ENCODE measurements around the gene CBR1. TPM values are rescaled to one million over a fixed set of nuclear protein-coding genes. Genes with fewer than 3 reads are reported as not detected.
A peak's percentile ranks its signal among the peaks of the same experiment; 100 is the strongest.
"Not testable (repeated sequence)": the region's sequence is repeated elsewhere in the genome, so short reads cannot be mapped to it uniquely, and the experiment has no call there.

The CBR1 gene
- total RNA-seq, 1 donor from 2014 or later, result 98.5 TPM

DNA sequence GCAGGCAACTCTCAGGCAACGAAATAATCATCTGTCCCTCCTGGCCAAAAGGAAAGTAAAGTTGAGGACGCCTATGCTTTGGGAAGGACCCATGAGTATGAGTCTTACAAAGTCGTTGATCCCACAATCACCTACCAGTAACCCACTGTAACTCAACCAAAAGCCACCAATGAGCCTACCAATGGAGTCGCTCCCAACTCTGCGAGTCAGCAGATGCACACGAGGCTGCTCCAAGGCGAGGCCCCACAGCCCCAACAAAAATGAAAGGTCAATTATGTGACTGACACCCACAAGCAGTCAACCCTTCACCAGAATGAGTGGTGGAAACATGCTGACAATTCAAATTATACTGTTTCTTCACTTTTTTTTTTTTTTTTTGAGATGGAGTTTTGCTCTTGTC is 21.5 kb upstream of the CBR1 start:
- no peak for DNase-seq (ENCODE audit: low read depth, low spot score)

DNA sequence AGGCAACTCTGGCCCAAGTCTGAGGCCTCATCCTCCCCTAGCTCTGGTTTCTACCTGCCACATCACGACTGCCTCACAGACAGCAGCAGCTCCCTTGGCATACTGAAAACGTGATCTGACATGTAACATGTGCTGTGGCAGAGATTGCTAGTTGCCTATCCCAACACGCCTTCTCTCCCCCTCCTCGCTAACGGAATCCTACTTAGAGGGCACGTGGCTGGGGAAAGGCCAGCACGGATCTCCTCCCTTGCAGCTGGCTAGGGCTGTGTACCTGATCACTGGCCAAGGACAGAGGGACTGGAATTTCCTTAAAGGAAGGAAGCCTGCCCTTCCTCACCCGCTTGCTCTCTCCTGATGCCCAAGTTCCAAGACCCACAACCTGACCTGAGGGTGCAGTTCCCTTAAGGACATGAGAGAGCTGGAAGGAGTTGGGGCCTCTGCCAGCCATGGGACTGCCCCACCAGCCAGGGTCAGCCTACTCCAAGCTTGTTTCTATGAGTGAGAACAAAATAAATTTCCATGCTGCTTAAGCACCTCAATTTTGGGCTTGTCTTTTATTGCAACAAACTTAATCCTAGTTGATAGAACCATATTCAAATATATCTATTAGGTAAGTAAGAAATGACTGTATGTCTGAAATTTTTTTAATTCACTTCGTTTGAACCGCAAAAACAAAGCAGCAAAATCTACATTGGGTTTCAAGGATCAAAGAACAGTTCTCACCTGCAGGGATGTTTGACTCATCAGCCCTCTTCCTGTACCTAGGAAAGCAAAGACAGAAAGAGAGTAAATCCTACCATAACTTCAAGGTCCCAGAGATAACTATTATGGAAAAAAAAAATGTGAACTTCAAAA is 16.7 kb upstream of the CBR1 start:
- no peak for DNase-seq (ENCODE audit: low read depth, low spot score)

DNA sequence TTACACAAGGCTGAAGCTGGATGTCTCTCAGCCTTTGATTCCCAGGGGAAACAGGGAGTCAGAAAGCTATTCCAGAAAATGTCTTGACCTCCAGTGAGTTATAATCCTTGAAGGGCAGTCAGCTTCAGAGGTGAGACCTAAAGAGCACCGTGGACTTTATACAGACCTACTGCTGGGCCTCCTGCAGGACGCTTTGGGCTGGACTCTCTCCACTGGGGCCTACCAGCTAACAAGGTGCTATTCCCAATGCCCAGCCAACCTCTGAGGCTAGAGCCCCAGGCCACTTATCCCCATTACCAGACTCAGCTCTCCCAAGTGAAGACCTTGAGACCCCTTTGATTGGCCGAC is 16.1 kb upstream of the CBR1 start:
- no peak for DNase-seq (ENCODE audit: low read depth, low spot score)

DNA sequence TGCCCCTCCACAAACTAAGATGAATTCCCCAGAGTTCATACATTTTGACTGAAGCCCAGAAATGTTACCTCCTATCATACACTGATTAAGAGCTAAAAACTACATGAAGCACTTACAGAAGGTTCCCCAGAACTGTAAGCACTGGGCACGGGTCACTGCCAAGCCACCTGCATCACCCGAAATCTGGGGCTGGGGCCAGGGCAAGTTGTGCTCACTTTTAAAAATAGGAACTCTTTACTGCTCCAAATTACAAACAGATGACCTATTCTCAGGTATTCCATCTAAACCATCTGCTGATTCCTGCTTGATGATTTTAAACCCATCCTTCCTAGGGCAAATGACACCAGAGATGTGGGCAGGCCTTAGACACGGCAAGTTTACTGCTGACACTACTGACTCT is 14.3 kb upstream of the CBR1 start:
- no peak for DNase-seq (ENCODE audit: low read depth, low spot score)

DNA sequence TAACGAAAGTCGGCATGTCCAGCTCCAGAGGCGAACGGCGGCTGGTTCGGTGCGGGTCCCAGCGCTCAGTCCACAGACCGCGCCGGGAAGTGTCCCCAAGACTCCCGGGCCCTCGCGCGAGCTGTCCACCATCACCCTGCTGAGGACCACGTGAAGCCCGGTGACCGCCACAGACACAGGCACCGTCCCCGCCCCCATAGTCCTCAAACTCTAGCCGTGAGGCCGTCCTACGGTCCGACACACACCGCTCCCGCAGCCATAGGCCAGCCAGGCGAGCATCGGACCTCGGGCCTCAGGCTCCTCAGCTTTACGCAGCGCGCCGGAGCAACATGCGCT is 10.0 kb upstream of the CBR1 start:
- no peak for DNase-seq (ENCODE audit: low read depth, low spot score)

DNA sequence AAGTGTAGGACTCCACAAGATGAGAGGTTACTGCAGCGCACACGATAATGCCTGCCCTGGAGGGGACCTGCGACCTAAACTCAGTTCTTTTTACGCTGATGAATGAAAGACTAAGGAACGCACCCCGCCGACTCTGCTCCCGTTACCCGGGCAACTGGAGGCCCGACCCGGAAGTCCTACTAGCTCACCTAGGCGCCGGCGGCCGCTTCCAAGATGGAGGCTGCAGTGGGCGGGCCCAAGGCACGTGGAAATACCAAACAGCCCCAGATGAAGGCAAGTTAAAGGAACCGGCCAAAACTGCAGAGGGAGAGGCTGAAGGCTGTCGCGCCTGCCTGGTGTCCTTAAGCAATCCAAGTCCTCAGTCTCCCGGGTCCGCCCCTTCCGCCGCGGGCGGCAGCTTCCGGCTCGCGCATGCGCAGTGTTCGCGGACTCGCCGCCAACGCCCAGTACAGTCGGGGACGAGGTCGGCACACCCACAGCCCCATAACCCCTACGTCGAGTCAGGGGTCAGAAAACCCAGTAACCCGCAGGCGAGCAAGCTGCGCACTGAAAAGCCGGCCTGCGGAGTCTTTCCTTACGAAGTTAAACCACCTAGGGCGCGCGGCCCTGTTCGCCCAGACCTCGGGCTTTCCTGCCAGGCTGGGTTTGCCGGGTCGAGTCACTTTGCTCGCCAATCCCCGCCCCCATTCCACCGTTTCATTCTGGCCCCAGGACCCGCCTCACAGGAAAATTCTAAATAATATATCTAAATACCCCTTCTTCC is 9.5 kb upstream of the CBR1 start, which contains the start of gene SETD4:
Gene SETD4 (minus strand): TSS at position 368 of the 763 bp plus-strand sequence. CDS start 1,638 bp downstream, outside the sequence.
- DNase-seq (ENCODE audit: low read depth, low spot score), result peak; percentile 74

DNA sequence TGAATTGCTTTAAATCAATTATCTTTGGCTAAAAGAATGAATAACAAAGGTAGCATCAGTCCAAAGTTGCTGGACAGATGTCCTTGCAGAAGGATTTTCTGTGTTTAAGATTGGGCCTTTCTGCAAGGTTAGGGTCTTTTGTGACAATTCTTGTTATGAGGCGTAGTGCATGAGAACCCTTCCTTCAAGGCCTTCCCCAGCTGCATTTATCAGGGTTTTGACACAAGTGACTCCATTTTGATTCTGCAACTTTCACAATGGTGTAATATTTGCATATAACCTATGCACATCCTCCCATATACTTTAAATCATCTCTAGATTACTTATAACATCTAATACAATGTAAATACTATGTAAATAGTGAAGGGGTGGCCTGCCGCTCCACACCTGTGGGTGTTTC is 8.4 kb upstream of the CBR1 start:
- DNase-seq (ENCODE audit: low read depth, low spot score), result no peak

DNA sequence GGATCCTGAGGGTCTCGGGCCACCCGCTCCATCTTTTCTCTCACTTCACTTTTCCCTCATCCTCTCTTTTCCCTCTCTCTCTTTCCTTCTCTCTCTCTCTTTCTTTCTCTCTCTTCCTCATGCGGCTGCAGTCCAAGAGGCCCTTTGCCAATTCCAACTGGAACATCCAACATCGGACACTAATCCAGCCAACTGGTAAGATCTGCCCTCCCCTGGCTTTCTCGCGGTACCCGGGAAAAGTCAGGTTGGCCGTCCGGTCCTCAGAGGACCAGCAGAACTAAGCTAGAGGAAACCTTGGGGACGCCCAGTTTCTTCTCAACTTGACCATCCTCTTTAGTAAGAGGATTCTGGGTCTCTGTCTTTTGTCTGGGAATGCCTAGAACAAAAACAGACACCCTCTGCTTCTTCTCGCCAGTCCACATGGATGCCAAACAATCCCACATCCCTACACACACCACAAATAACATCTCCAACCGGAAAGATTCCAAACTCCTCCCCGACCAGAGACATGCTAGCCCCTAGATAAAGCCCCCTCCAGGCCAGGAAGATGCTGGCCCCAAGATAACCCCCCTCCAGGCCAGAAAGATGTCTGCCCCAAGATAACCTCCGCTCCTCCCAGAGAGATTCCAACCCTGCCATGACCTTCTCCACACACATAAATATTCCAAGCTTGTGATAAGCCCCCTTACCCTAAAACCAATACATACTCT is 6.3 kb upstream of the CBR1 start:
- no peak for DNase-seq (ENCODE audit: low read depth, low spot score)

DNA sequence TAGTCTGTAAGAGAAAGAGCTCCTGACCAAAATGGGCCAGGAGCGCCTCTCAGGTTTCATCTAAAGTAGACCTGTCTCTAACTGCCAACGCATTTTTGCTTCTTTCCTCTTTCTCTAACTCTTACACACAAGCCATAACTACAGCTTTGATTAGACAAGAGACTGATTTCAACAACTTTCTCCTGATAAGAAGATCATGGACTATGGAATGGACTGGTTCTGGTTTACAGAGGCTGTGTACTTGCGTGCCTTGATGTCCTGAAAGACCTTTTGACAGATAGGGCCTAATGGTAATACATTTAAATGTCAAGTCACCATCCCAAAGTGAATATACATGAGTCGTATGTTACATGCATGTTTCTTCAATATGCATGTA is 5.8 kb upstream of the CBR1 start:
- DNase-seq (ENCODE audit: low read depth, low spot score), result no peak

DNA sequence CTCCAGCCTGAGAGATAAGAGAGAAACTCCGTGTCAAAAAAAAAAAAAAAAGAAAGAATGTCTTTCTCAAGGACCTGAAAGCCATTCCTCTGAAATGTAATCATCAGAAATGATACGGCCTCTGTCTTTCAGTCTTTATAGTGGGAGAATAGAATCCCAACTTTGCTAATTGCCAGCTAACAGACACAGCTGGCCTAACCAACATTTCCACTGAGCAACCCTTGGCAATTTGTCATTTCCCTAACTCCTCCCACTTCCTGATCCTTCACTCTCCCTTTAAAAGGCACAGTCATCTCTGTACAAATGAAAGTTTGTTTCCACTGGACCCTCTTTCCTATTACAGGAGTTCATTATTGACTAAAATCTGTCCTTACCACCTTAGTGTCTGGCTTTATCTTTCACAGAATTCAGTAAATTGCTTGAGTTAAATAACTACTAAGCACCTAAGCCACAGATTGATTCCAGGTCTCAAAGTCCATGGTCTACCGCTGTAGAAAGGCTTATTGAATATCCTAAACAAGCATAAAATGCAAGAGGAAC is 4.3 kb upstream of the CBR1 start:
- no peak for DNase-seq (ENCODE audit: low read depth, low spot score)

DNA sequence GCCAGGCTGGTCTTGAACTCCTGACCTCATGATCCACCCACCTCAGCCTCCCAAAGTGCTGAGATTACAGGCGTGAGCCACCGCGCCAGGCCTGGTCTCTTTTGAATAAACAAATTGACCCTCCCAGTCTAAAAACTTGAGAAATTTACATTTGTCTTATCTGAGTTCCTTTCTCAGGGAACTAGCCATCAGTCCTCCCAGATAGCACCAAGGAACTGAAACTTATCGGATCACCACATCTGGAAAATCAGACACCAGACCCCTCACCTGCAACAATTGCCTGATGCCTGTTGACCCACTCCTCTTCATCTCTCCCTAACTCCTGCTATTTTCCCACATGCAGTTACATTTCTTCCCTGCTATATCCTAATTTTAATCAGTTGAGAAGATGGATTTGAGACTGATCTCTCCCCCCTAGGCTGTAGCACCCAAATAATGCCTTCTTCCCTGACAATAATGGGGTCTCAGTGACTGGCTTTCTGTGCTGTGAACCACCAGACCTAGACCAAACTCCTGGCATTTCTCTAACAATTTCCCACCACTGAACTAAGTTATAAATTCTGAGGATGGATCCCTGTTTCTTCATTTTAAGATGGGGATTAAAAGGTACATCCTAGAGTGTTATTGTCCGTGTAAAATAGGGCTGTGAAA is 951 bp upstream of the CBR1 start:
- DNase-seq (ENCODE audit: low read depth, low spot score), result no peak

DNA sequence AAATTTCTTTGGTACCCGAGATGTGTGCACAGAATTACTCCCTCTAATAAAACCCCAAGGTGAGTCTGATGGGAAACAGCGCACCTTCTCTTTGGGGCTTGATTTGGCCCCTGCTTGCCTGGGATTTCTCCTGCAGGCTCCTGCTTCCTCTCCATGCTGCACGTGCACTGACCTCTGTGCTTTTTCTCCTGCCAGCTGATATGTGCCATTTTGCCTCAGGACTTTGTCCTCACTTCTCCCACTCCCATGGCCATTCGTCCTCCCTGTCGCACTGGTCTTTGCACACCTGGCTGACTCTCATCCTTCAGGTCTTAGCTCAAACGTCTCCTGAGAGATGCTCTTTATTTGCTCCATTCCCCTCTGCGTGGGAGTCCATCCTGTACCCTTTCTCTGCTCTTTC is 1.2 kb downstream of the CBR1 start:
- DNase-seq (ENCODE audit: low read depth, low spot score), result no peak

DNA sequence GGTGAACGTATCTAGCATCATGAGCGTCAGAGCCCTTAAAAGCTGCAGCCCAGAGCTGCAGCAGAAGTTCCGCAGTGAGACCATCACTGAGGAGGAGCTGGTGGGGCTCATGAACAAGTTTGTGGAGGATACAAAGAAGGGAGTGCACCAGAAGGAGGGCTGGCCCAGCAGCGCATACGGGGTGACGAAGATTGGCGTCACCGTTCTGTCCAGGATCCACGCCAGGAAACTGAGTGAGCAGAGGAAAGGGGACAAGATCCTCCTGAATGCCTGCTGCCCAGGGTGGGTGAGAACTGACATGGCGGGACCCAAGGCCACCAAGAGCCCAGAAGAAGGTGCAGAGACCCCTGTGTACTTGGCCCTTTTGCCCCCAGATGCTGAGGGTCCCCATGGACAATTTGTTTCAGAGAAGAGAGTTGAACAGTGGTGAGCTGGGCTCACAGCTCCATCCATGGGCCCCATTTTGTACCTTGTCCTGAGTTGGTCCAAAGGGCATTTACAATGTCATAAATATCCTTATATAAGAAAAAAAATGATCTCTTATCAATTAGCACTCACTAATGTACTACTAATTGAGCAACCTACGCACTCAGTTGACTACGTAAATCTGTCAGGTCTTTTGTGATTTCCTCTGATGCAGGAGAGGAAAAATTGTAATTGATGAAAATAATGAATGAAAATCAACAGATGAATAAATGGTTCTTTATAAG is 2.8 kb downstream of the CBR1 start:
- DNase-seq (ENCODE audit: low read depth, low spot score), result no peak

DNA sequence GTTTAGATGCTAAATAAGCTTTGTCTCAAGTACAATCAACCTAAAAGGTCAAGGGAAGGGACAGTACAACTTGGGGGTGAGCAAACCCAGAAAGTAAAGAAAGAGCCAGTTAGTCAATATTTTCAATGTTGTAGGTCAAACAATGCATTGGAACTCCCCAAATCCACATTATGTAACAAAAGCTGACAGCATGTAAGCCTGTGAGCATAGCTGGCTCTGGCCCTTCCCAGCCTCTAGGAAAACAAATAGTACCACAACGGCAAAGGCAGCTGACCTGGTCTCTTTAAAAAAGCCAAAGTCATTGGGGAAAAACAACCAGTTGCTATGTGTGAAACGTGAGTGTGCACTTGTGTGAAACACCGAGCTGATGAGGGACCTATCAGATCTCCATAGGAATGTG is 3.4 kb downstream of the CBR1 start:
- DNase-seq (ENCODE audit: low read depth, low spot score), result no peak

DNA sequence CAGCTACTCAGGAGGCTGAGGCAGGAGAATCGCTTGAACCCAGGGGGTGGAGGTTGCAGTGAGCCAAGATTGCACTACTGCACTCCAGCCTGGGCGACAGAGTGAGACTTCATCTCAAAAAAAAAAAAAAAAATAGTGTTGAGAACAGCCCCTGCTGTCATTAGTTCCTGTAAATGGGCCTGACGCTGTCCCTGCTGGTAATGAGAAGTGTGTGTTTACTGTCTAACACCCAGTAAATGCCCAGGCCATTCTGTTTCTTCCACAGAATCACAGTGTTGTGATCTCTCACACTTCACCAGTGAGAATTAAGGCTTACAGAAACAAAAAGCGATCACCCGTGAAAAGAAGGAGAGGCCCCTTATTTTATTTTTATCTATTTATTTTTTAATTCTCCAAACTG is 4.1 kb downstream of the CBR1 start:
- DNase-seq (ENCODE audit: low read depth, low spot score), result not testable (repeated sequence)

DNA sequence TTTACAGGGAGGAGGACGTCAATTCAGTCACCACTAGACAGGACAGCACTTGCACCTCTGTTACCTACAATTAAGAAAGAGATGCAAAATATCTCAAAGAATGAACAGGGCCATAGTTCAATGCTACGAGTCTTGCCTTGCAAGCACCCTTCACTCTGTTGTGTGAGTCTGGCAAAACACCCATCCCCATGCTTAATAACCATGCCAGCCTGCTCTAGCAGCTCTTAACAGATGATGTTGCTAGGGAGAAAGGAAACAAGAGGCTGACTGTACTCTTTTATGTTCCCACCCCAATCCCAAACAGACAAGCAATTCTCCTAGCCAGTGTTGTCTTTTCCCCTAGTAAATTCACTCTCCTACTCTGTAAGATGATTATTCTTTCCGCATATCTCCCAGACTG is 5.3 kb downstream of the CBR1 start:
- no peak for DNase-seq (ENCODE audit: low read depth, low spot score)

DNA sequence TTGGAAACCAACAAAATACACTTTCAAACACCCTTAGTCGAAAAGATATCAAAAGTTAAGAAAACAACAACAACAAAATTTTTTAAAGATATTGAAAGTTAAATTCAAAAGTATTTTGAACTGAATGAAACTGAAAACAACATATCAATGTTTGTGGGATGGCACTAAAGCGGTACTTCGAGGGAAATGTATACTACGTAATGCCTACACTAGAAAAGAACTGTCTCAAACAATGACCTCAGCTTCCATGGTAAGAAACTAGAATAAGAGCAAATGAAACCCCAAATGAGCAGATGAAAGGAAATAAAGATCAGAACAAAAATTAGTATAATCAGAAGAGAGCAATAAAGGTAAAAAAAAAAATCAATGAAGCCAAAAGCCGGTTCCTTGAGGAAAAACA is 6.1 kb downstream of the CBR1 start:
- no peak for DNase-seq (ENCODE audit: low read depth, low spot score)

DNA sequence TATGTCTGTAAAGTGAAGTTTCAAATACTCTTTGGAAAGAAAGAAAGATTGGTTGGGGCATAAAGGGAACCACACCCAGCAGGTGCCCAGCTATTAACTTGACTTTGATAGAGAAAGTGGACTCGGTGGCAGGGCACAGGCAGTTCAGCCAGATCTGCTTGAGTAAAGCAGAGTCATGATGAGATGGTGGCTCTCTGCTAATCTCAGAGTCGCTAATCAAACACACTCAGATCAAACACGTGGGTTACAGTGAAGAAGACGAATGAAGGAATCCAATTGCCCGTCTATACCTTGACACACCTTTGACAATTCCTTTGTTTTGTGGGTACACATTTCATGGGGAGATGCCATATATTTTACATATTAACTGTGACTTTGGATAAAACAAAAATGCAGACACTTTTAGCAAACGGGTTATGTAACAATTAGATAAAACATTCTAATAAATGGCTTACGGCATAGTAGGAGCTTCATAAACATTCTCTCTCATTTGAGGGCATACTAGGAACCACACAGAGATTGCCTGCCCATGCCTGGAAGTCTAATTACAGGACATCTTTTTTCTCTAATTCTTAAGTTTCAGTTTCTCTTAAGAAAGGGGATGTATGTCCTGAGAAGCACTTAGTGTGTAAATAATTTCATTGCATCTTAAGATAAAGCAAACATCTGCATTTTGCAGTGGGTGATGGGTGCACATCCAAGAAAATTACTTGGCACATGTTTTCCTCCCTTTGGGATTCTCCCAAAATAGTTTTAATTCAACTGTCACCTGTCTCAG is 7.2 kb downstream of the CBR1 start:
- no peak for DNase-seq (ENCODE audit: low read depth, low spot score)

DNA sequence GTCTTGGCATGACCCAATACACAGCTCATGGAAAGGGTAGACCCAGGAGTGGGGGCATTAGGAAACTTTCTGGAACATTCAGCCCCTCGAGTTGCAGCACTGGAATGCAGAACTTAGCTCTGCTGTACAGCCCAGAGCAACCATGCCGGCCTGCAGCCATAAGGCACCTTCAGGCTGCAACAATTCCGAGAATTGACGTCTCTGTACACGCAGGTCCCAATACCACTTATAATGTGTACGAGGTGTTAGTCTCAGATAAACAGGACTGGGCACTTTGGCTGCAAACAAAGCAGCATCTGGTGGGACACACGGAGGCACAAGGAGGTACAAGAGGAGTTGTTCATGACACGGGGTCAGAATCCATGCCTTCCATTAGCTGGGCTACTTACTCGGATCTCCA is 7.9 kb downstream of the CBR1 start:
- DNase-seq (ENCODE audit: low read depth, low spot score), result no peak

DNA sequence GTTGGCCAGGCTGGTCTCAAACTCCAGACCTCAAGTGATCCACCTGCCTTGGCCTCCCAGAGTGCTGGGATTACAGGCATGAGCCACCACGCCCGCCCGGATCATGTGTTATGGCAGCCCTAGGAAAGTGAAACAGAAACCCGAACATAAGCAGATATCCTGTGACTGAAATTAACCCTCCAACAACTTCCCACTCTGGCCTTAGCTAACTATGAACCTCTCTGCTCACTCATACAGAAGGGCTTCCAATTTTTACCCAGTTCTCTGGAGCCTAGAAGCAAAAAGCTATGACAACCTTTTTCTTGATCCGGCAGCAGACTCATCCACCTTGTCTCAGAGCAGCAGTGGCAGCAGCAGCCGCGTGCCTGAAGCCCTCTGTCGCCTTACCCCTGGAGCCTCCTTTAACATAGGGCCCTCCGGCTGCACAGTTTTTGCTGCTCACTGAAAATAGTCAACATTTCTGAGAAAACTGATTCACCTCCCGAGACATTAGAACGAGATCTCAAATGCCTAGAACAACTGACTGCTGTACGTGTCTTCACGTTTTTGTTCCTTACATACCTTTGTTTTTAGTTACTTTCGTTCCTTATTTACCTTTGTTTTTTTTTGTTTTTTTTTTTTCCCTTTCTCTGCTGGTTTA is 9.3 kb downstream of the CBR1 start:
- DNase-seq (ENCODE audit: low read depth, low spot score), result no peak
